HepG2 (cell line): ENCODE results near the gene GDAP1L1. TPM values are rescaled to one million over a fixed set of nuclear protein-coding genes. Genes with fewer than 3 reads are reported as not detected.

ENCODE experiments used
- BORCS8-MEF2B ChIP-seq: sonication (generic); formaldehyde crosslinking; IDR thresholded peaks from 2 replicates; pipeline ENCODE4 v1.8.0; 2022; ENCODE audit warnings: mild to moderate bottlenecking, missing genetic modification reagents
- DNMT3B ChIP-seq: conservative IDR thresholded peaks from 2 replicates; pipeline ENCODE4 v1.6.1; 2016; ENCODE audit warnings: missing biosample characterization, control low read depth
- FOXA1 ChIP-seq, 2 experiments: fragments of 450-650 bp in 1 of 2; sonication (generic) in 1 of 2; formaldehyde crosslinking in 1 of 2; IDR thresholded peaks; 2 replicates each; pipeline versions ENCODE4 v1.4.0 to v1.6.1; 2016 to 2020; ENCODE audit warnings: missing genetic modification reagents in 1 of 2
- HINFP ChIP-seq: sonication (generic); formaldehyde crosslinking; IDR thresholded peaks from 2 replicates; pipeline ENCODE4 v1.4.0; 2020; ENCODE audit warnings: low read depth, mild to moderate bottlenecking, missing genetic modification reagents
- IRF2 ChIP-seq: IDR thresholded peaks from 2 replicates; pipeline ENCODE4 v1.6.1; 2018; ENCODE audit warnings: missing genetic modification reagents, missing compliant biosample characterization
- MYPOP ChIP-seq: sonication (generic); formaldehyde crosslinking; IDR thresholded peaks from 2 replicates; pipeline ENCODE4 v1.8.1; 2023; ENCODE audit warnings: mild to moderate bottlenecking, moderate library complexity, missing genetic modification reagents
- PRDM15 ChIP-seq: sonication (generic); formaldehyde crosslinking; IDR thresholded peaks from 2 replicates; pipeline ENCODE4 v1.4.0; 2020; ENCODE audit warnings: missing genetic modification reagents
- SRSF1 ChIP-seq: fragments of 200-400 bp; formaldehyde crosslinking; optimal IDR thresholded peaks from 2 replicates; pipeline ENCODE3; 2017; ENCODE audit warnings: mild to moderate bottlenecking, low read depth, low read length, moderate library complexity
- TFE3 ChIP-seq: IDR thresholded peaks from 2 replicates; pipeline ENCODE4 v1.6.1; 2016
- ZBTB34 ChIP-seq: sonication (generic); formaldehyde crosslinking; IDR thresholded peaks from 2 replicates; pipeline ENCODE4 v1.8.0; 2022; ENCODE audit warnings: mild to moderate bottlenecking, missing genetic modification reagents
- ZNF124 ChIP-seq: sonication (generic); formaldehyde crosslinking; IDR thresholded peaks from 2 replicates; pipeline ENCODE4 v1.4.0; 2020; ENCODE audit warnings: missing genetic modification reagents
- ZNF280B ChIP-seq: sonication (generic); formaldehyde crosslinking; IDR thresholded peaks from 2 replicates; pipeline ENCODE4 v1.5.0; 2020; ENCODE audit warnings: missing genetic modification reagents, mild to moderate bottlenecking, borderline replicate concordance
- ZNF296 ChIP-seq: sonication (generic); formaldehyde crosslinking; conservative IDR thresholded peaks from 2 replicates; pipeline ENCODE4 v1.5.0; 2020; ENCODE audit warnings: mild to moderate bottlenecking, missing genetic modification reagents
- ZNF362 ChIP-seq: sonication (generic); formaldehyde crosslinking; IDR thresholded peaks from 2 replicates; pipeline ENCODE4 v1.4.0; 2020; ENCODE audit warnings: missing genetic modification reagents, mild to moderate bottlenecking, borderline replicate concordance
- ZNF777 ChIP-seq: sonication (generic); formaldehyde crosslinking; IDR thresholded peaks from 2 replicates; pipeline ENCODE4 v1.4.0; 2020; ENCODE audit warnings: missing genetic modification reagents
- polyA plus RNA-seq, 8 experiments: library from polyadenylated mRNA; depleted of rRNA in 3 of 8; stranded (reverse) in 7 of 8; unstranded in 1 of 8; fragments of >200 nt; fragmentation: Illumina TruSeq in 4 of 8; extraction: Trizol in 4 of 8; gene quantifications; 2 replicates each; pipeline versions ENCODE4 v1.2.1 to v1.2.3, GENCODE V29; 2011 to 2016; ENCODE audit warnings: low read depth in 4 of 8, missing spikeins in 1 of 8, mixed read lengths in 1 of 8; ENCODE audit not compliant: insufficient read depth in 1 of 8
- total RNA-seq, 5 experiments: library from RNA; depleted of rRNA; stranded (reverse); fragments of >200 nt; fragmentation: Illumina TruSeq; extraction: Trizol; gene quantifications; 2 replicates each; pipeline ENCODE4 v1.2.3, GENCODE V29; 2016; ENCODE audit warnings: low read depth in 1 of 5

GDAP1L1 gene
- total and polyA plus RNA-seq, 2 of the 13 experiments (the other 11 are each of a cell fraction or from before 2014, with no cell fraction given), result 0.04 TPM; not detected in 1

GRCh38 chr20:44302026-44302669 is 55.0 kb downstream of the GDAP1L1 start (continued):
- no peak; the same call in 1 of the 2 replicates for TF ChIP-seq HINFP (CRISPR knock-in tag)
- TF ChIP-seq PRDM15, result peak; percentile 20; the same call in 1 of the 2 replicates
- peak; percentile 83; the same call in 1 of the 2 replicates for TF ChIP-seq IRF2
- no peak; the same call in 1 of the 2 replicates for TF ChIP-seq ZNF362 (CRISPR knock-in tag)
- 0 out of 2 replicates have a peak, but pooled peaks have one; percentile 66 for TF ChIP-seq FOXA1 (IDR thresholded peaks at IDR 0.05)
- TF ChIP-seq FOXA1 (CRISPR knock-in tag; IDR thresholded peaks at IDR 0.05), result peak; percentile 98
- TF ChIP-seq DNMT3B (CRISPR knock-in tag), result 0 out of 2 replicates have a peak, but pooled peaks have one; percentile 72
- TF ChIP-seq TFE3, result peak; percentile 63; the same call in 1 of the 2 replicates
- TF ChIP-seq BORCS8-MEF2B (CRISPR knock-in tag), result peak; percentile 91; the same call in 1 of the 2 replicates
- no peak for TF ChIP-seq SRSF1
- no peak; the same call in 1 of the 2 replicates for TF ChIP-seq MYPOP (CRISPR knock-in tag)
- no peak for TF ChIP-seq ZNF280B (CRISPR knock-in tag)
- TF ChIP-seq ZNF296 (CRISPR knock-in tag), result no peak
- no peak for TF ChIP-seq ZNF777 (CRISPR knock-in tag)
- TF ChIP-seq ZBTB34 (CRISPR knock-in tag), result peak; percentile 35; the same call in 1 of the 2 replicates
- TF ChIP-seq ZNF124, result peak; percentile 62; the same call in 1 of the 2 replicates
